Subcutaneous abdominal adipose tissue (tissue), 5 donors: Measurements from ENCODE around the gene ANKRD24.
"Not testable (repeated sequence)": the region's sequence is repeated elsewhere in the genome, so short reads cannot be mapped to it uniquely, and the experiment has no call there.

ENCODE experiments used
- H3K27ac ChIP-seq: one replicate; pipeline ENCODE4 v1.7.0; 2013; ENCODE audit warnings: low read depth, mild to moderate bottlenecking, inconsistent platforms, low read length, moderate library complexity
- H3K27me3 ChIP-seq, 5 donors: one replicate each; pipeline ENCODE4 v1.7.0; 2013; ENCODE audit warnings: low read length in 5 of 5, inconsistent platforms in 1 of 5; ENCODE audit not compliant: control insufficient read depth in 5 of 5, insufficient read depth in 4 of 5
- H3K36me3 ChIP-seq, 5 donors: one replicate each; pipeline ENCODE4 v1.7.0; 2013; ENCODE audit warnings: low read length in 5 of 5; ENCODE audit not compliant: control insufficient read depth in 5 of 5, insufficient read depth in 5 of 5
- H3K4me1 ChIP-seq, 5 donors: one replicate each; pipeline ENCODE4 v1.7.0; 2013; ENCODE audit warnings: low read length in 5 of 5, mild to moderate bottlenecking in 3 of 5, moderate library complexity in 1 of 5; ENCODE audit not compliant: control insufficient read depth in 5 of 5, insufficient read depth in 5 of 5
- H3K4me3 ChIP-seq, 5 donors: one replicate each; pipeline ENCODE4 v1.7.0; 2013; ENCODE audit warnings: low read length in 5 of 5, low read depth in 1 of 5
- H3K9ac ChIP-seq, 5 donors: one replicate each; pipeline ENCODE4 v1.7.0; 2013; ENCODE audit warnings: low read length in 5 of 5, mild to moderate bottlenecking in 4 of 5, moderate library complexity in 3 of 5
- H3K9me3 ChIP-seq, 5 donors: one replicate each; pipeline ENCODE4 v1.7.0; 2013; ENCODE audit warnings: low read length in 5 of 5; ENCODE audit not compliant: control insufficient read depth in 5 of 5
- donor health status: healthy.
- donor health status: healthy.
- donor health status: healthy.
- donor health status: healthy.
- donor health status: healthy.

ANKRD24 gene

DNA sequence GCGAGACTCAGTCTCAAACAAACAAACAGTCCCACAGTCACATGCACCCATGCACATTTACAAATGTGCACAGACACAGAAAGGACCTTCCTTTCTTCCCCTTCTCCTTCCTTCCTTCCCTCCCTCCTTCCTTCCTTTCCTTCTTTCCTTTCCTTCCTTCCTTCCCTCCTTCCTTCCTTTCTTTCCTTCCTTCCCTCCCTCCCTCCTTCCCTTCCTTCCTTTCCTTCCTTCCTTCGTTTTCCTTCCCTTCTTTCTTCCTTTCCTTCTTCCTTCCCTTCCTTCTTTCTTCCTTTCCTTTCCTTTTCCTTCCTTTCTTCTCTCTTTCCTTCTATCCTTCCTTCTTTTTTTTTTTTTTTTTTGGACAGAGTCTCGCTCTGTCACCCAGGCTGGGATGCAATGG, 30.6 kb downstream of the ANKRD24 start:
- peaks cover 0 to 3% (median 0%) of the 10 kb centered on the region in 5 donors for H3K9me3 ChIP-seq
- no peak overlapping the region for H3K4me3 ChIP-seq

DNA sequence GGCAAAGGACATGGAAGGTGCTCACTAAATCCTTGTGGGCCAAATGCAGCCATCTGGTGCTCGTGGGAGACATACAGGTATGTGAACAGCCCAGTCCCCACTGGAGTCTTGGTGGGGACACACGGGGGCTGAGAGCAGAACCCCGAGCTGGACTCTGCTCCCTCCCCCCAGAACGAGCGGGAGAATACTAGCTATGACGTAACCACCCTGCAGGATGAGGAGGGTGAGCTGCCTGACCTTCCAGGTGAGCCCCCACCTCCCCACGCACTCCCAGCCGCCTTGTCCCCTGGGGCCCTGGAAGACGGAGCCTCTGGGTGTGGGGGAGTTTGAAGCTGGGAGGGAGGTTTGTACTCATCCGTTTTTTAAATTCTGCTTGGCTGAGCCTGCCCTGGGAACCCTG, 33.3 kb downstream of the ANKRD24 start:
- peaks cover 0 to 3% (median 0%) of the 10 kb centered on the region in 5 donors for H3K9me3 ChIP-seq
- no peaks in the 10 kb centered on the region for H3K4me1 ChIP-seq
- no peak overlapping the region for H3K27ac ChIP-seq
- no peak overlapping the region for H3K4me3 ChIP-seq
- peaks cover 0 to 7% (median 0%) of the 10 kb centered on the region in 5 donors for H3K27me3 ChIP-seq
- no peak overlapping the region for H3K9ac ChIP-seq
- H3K36me3 ChIP-seq, result no peaks in the 10 kb centered on the region

More for the DNA sequence above, 30.6 kb downstream of the ANKRD24 start:
- Histone ChIP-seq H3K9ac (no peak overlapping the region), H3K27ac (no peak overlapping the region), H3K36me3 (no peaks in the 10 kb centered on the region), H3K27me3 (peaks cover 0 to 10% (median 0%) of the 10 kb centered on the region in 5 donors), H3K4me1 (no peaks in the 10 kb centered on the region)

DNA sequence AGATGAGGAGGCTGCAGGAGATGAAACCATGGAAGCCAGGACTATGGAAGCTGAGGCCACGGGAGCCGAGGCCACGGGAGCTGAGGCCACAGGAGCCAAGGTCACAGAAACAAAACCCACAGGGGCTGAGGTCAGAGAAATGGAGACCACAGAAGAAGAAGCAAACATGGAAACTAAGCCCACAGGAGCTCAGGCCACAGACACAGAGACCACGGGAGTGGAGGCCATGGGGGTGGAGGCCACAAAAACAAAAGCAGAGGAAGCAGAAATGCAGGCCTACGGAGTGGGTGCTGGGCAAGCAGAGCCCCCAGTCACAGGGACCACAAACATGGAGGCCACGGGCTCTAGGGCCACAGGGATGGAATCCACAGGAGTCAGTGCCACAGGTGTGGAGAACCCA, 34.4 kb downstream of the ANKRD24 start:
- Histone ChIP-seq H3K27ac (no peak overlapping the region), H3K27me3 (peaks cover 0 to 5% (median 0%) of the 10 kb centered on the region in 5 donors), H3K36me3 (no peaks in the 10 kb centered on the region), H3K9me3 (peaks cover 0 to 3% (median 0%) of the 10 kb centered on the region in 5 donors), H3K9ac (no peak overlapping the region), H3K4me3 (no peak overlapping the region), H3K4me1 (no peaks in the 10 kb centered on the region)

DNA sequence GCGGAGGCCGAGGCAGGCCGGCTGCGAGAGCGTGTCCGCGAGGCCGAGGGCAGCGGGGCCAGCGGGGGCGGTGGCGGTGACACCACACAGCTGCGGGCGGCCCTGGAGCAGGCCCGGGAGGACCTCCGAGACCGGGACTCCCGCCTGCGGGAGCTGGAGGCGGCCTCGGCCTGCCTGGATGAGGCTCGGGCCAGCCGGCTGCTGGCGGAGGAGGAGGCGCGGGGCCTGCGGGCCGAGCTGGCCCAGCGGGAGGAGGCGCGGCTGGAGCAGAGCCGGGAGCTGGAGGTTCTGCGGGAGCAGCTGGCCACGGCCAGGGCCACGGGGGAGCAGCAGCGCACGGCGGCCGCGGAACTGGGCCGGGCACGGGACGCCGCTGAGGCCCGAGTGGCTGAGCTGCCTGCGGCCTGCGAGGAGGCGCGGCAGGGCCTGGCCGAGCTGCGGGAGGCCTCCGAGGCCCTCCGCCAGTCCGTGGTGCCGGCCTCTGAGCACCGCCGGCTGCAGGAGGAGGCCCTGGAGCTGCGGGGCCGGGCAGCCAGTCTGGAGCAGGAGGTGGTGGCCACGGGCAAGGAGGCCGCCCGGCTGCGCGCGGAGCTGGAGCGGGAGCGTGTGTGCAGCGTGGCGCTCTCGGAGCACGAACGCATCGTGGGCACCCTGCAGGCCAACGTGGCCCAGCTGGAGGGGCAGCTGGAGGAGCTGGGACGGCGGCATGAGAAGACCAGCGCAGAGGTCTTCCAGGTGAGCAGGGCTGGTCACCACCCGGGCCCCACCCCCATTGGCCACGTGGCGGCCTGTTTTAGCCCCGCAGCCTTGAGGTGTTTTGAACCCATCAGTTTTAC, 35.2 kb downstream of the ANKRD24 start:
- H3K36me3 ChIP-seq, result no peaks in the 10 kb centered on the region
- H3K4me3 ChIP-seq, result no peak overlapping the region
- peaks cover 0 to 3% (median 0%) of the 10 kb centered on the region in 5 donors for H3K9me3 ChIP-seq
- H3K27me3 ChIP-seq, result peaks cover 0 to 3% (median 0%) of the 10 kb centered on the region in 5 donors
- H3K4me1 ChIP-seq, result no peaks in the 10 kb centered on the region
- no peak overlapping the region for H3K27ac ChIP-seq
- no peak overlapping the region for H3K9ac ChIP-seq

DNA sequence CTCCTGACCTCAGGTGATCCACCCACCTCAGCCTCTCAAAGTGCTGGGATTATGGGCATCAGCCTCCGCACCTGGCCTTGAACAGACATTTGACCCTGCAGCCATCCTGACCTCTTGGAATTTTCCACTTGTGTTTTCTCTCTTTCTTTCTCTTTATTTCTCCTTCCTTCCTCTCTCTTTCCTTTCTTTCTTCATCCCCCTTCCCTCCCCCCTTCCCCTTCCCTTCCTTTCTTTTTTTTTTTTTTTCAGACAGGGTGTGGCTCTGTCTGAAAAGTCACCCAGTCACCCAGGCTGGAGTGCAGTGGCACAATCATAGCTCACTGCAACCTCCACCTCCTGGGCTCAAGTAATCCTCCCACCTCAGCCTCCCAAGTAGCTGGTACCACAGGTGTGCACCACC, 36.0 kb downstream of the ANKRD24 start:
- not testable (repeated sequence) for H3K36me3 ChIP-seq, H3K4me1 ChIP-seq, H3K4me3 ChIP-seq, H3K27me3 ChIP-seq, H3K9ac ChIP-seq, H3K9me3 ChIP-seq, H3K27ac ChIP-seq

DNA sequence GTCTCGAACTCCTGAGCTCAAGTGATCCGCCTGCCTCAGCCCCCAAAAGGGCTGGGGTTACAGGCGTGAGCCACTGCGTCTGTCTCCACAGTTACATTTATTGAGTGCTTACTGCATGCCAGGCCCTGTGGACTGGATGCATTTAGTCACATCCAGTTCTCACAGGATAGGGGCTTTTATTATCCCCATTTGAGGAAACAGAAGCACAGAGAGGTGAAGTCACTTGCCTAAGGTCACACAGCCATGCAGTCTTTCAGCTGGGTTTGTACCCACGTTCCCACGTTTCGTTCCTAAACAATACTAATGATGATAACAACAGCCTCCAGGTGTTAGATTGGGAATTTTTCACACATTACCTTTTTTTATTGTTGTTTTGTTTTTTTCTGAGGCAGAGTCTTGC, 37.7 kb downstream of the ANKRD24 start:
- Histone ChIP-seq H3K27ac (no peak overlapping the region), H3K4me3 (no peak overlapping the region), H3K9me3 (peaks cover 0 to 3% (median 0%) of the 10 kb centered on the region in 5 donors), H3K4me1 (no peaks in the 10 kb centered on the region), H3K9ac (no peak overlapping the region), H3K27me3 (no peaks in the 10 kb centered on the region), H3K36me3 (no peaks in the 10 kb centered on the region)

DNA sequence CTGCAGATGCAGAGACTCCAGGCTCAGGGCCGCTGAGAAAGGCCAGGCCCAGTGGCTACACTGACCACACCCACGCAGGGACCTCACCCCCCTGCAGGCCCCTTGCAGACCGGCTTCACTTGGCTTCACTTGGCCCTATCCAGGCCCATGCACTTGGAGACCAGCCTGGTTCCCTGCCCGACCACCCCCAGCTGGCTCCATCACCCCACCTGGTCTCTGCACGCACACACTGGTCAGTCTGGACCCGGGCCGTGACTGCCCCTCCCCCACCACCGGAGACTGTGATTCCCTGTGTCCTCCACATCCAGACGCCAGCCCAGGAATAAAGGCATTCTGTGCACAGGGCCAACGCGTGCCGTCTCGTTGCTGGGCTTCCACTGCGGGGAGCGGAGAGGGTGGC, 42.0 kb downstream of the ANKRD24 start:
- Histone ChIP-seq H3K27ac (no peak overlapping the region), H3K9me3 (no peaks in the 10 kb centered on the region), H3K4me3 (no peak overlapping the region), H3K9ac (no peak overlapping the region), H3K27me3 (peaks cover 7 to 14% (median 11%) of the 10 kb centered on the region in 5 donors), H3K36me3 (no peaks in the 10 kb centered on the region), H3K4me1 (peaks cover 0 to 9% (median 0%) of the 10 kb centered on the region in 5 donors)

DNA sequence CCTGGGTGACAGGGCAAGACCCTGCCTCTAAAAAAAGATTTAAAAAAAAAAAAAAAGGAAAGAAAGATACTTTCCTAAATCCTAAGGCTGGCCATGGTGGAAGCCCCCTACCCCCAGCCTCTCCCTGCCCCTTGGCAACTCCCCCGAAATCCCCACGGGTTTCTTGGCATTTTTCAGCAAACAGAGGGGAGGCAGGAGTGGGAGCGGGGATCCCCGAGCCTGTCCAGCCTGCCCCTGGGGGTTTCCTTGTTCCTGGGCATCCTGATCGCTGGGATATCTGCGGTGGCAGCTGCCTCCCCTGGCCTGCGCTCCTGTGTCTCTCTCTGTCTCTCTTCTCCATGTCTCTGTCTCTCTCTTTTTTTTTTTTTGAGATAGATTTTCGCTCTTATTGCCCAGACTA, 43.4 kb downstream of the ANKRD24 start:
- no peak overlapping the region for H3K4me3 ChIP-seq
- H3K36me3 ChIP-seq, result no peaks in the 10 kb centered on the region

DNA sequence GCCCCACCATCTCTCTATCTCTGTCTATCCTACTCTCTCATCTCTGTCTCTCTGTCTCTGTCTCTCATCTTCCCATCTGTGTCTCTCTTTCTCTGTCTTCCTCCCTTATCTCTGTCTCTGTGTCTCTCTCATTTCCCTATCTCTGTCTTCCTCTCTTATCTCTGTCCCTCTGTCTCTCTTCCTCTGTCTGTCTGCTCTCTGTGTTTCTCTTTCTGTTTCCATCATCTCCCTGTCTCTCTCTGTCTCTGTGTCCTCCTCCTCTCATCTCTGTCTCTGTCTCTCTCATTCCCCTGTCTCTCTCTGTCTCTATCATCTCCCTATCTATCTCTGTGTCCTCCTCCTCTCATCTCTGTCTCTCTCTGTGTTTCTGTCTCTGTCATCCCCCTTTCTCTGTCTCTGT, 45.3 kb downstream of the ANKRD24 start:
- no peaks in the 10 kb centered on the region for H3K36me3 ChIP-seq
- no peak overlapping the region for H3K27ac ChIP-seq
- H3K4me3 ChIP-seq, result no peak overlapping the region
- no peak overlapping the region for H3K9ac ChIP-seq
- H3K9me3 ChIP-seq, result no peaks in the 10 kb centered on the region
- peaks cover 12 to 21% (median 15%) of the 10 kb centered on the region in 5 donors for H3K27me3 ChIP-seq
- H3K4me1 ChIP-seq, result peaks cover 0 to 11% (median 0%) of the 10 kb centered on the region in 5 donors

More for the DNA sequence above, 43.4 kb downstream of the ANKRD24 start:
- H3K27me3 ChIP-seq, result peaks cover 11 to 18% (median 13%) of the 10 kb centered on the region in 5 donors
- H3K9ac ChIP-seq, result no peak overlapping the region
- no peak overlapping the region for H3K27ac ChIP-seq
- peaks cover 0 to 11% (median 0%) of the 10 kb centered on the region in 5 donors for H3K4me1 ChIP-seq
- H3K9me3 ChIP-seq, result no peaks in the 10 kb centered on the region

DNA sequence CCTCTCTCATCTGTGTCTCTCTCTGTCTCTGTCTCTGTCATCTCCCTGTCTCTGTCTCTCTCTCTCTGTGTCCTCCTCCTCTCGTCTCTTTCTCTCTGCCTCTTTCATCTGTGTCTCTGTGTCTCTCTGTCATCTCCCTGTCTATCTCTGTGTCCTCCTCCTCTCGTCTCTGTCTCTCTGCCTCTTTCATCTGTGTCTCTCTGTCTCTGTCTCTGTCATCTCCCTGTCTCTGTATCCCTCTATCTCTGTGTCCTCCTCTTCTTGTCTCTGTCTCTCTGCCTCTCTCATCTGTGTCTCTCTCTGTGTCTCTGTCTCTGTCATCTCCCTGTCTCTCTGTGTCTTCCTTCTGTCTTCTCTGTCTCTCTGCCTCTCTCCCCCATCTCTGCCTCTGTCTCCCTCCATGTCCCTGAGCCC, 46.3 kb downstream of the ANKRD24 start:
- peaks cover 0 to 11% (median 0%) of the 10 kb centered on the region in 5 donors for H3K4me1 ChIP-seq
- H3K9ac ChIP-seq, result no peak overlapping the region
- H3K4me3 ChIP-seq, result peak overlapping the region in 1 of 5 donors; percentile 39
- peaks cover 15 to 30% (median 17%) of the 10 kb centered on the region in 5 donors for H3K27me3 ChIP-seq
- H3K9me3 ChIP-seq, result no peaks in the 10 kb centered on the region
- no peak overlapping the region for H3K27ac ChIP-seq
- H3K36me3 ChIP-seq, result no peaks in the 10 kb centered on the region
